Prostate gland (tissue), 2 donors: Measurements from ENCODE around the gene RPL37. TPM values are rescaled to one million over a fixed set of nuclear protein-coding genes. Genes with fewer than 3 reads are reported as not detected.

Source experiments
- DNase-seq: peaks from one replicate; pipeline ENCODE4 v3.0.0-alpha.2; 2019; ENCODE audit warnings: low spot score
- H3K27ac ChIP-seq, 2 donors: fragments of 200-600 bp; sonication (generic); 2 replicates each; pipeline ENCODE4 v1.5.1; 2017 to 2019
- H3K27me3 ChIP-seq: fragments of 200-600 bp; sonication (generic); replicated peaks from 2 replicates; pipeline ENCODE4 v1.5.1; 2019; ENCODE audit not compliant: insufficient read depth
- H3K36me3 ChIP-seq, 2 donors: fragments of 200-600 bp; sonication (generic); 1 replicate in 1 of 2; 2 replicates in 1 of 2; pipeline versions ENCODE4 v1.5.1 to v1.8.1; 2017 to 2019
- H3K4me1 ChIP-seq: fragments of 200-600 bp; sonication (generic); replicated peaks from 2 replicates; pipeline ENCODE4 v1.5.1; 2019
- H3K4me3 ChIP-seq, 2 donors: fragments of 200-600 bp; sonication (generic); 2 replicates each; pipeline ENCODE4 v1.5.1; 2017 to 2019
- H3K9me3 ChIP-seq: fragments of 200-600 bp; sonication (generic); 2 replicates; pipeline ENCODE4 v1.5.1; 2017
- CTCF ChIP-seq, 4 experiments: fragments of 200-600 bp in 2 of 4; fragments of 450-650 bp in 2 of 4; sonication (generic) in 2 of 4; IDR thresholded peaks; 1 replicate in 3 of 4; 2 replicates in 1 of 4; pipeline ENCODE4 v1.5.1; 2016 to 2019; ENCODE audit warnings: antibody characterized with exemption in 4 of 4, mild to moderate bottlenecking in 2 of 4, moderate library complexity in 2 of 4
- POLR2A ChIP-seq: fragments of 450-650 bp; IDR thresholded peaks from one replicate; pipeline ENCODE4 v1.6.1; 2016; ENCODE audit warnings: antibody characterized with exemption, mild to moderate bottlenecking
- POLR2AphosphoS5 ChIP-seq: sonication (generic); formaldehyde crosslinking; IDR thresholded peaks from one replicate; pipeline ENCODE4 v1.6.1; 2017; ENCODE audit warnings: antibody characterized with exemption
- WGBS: methylation state at CpG from one replicate; pipeline ENCODE4 v1.1.5; 2018; 5-methylcytosine and 5-hydroxymethylcytosine counted together
- intact Hi-C: fragments of 100-400 bp; cut with DNase I; formaldehyde crosslinking; loops from one replicate; pipeline ENCODE4 v1.14.2; 2022
- total RNA-seq, 2 donors: library from RNA; depleted of rRNA; stranded (reverse); fragments of >200 nt; gene quantifications; one replicate each; pipeline ENCODE4 v1.1.0, GENCODE V29; 2016

Gene RPL37
- total RNA-seq, 2 donors from 2014 or later = 188 to 343 TPM

DNA sequence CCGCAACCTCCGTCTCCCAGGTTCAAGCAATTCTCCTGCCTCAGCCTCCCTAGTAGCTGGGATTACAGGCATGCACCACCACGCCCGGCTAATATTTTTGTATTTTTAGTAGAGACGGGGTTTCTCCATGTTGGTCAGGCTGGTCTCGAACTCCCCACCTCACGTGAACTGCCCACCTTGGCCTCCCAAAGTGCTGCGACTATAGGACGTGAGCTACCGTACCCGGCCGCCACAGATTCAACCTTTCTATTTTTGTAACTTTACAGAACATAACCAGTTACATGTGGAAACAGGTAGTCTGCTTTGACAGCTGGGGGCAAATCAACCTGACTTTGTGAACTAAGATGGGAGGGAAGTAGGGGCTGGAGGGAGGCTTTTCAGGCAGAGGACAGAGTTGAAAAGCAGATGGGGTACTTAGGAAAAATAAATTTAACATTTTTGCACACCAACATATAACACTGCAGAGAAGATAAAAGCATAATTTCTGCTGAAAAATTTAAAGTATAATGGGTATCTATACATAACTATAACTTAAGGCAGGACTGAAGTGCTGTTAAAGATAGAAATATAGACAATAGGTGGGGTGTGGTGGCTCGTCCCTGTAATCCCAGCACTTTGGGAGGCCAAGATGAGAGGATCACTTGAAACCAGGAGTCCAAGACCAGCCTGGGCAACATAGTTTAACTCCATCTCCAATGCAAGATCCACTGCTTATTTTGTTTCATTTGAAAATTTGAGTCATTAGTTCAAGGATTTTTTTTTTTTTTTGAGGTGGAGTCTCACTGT, 5.1 kb downstream of the RPL37 start:
- no peak overlapping the region for H3K4me3 ChIP-seq
- WGBS = 94% methylated on average over 13 of the region's 13 CpGs
- H3K27me3 ChIP-seq = no peaks in the 10 kb centered on the region
- H3K9me3 ChIP-seq = no peaks in the 10 kb centered on the region
- TF ChIP-seq POLR2AphosphoS5 (no peak), POLR2A (no peak), CTCF (IDR thresholded peaks at IDR 0.05) (no peak)
- H3K27ac ChIP-seq = no peak overlapping the region
- no peak for DNase-seq
- no peaks in the 10 kb centered on the region for H3K4me1 ChIP-seq
- H3K36me3 ChIP-seq = peaks cover 4 to 8% of the 10 kb centered on the region in 2 donors
- intact Hi-C loops = no loop called here

DNA sequence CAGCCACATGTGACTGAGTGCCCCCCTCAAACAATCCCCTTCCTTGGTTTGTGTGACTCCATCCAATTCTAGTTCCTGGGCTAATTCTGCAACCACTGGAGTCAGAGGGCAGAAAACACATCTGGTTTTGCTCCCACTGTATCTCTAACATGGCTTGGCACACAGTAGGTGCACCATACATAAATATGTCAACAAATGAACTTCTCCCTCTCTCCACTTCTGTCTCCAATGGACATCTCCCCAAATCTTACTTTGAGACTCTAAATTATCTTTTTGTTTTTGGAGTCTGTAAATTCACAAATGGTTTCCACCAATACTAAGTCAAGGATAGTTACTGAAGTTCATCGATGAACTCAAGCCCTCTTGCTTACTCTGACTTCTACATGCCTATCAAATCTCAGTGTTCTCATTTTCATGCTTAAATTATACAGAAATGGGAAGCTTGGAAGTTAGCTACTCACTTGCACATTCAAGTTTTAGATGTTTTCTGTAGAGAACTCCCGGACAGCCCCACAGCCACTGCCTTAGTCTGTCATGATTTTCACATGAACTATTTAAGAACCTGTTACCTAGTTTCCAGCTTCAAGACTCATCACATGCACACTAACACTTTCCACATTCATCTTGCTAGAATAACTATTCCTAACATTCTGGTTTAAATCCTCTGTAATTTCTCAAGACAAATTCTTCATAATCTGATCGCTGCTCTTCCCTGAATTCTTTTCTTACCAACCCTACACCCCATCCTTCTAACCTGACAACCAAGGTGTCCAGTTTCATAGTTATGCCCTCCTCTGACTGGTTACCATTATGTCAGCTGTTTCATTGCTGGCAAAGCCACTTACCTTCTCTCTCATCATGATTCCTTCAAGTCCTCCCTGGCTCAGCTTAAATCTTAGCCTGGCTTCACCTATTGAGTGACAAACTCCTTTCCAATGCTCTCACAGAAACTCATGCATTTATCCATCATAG, 6.0 kb downstream of the RPL37 start:
- H3K27me3 ChIP-seq = no peaks in the 10 kb centered on the region
- 98% methylated on average over 3 of the region's 3 CpGs for WGBS
- DNase-seq = no peak
- no peaks in the 10 kb centered on the region for H3K9me3 ChIP-seq
- no peaks in the 10 kb centered on the region for H3K4me1 ChIP-seq
- TF ChIP-seq CTCF (IDR thresholded peaks at IDR 0.05) (no peak), POLR2A (no peak), POLR2AphosphoS5 (no peak)
- no peak overlapping the region for H3K27ac ChIP-seq
- intact Hi-C loops = no loop called here
- H3K4me3 ChIP-seq = no peak overlapping the region
- H3K36me3 ChIP-seq = peaks cover 4 to 8% of the 10 kb centered on the region in 2 donors

- H3K4me3 ChIP-seq = no peak overlapping the region
Observed at GRCh38 chr5:40828021-40828631, 6.9 kb downstream of the RPL37 start.

More at GRCh38 chr5:40828021-40828631, 6.9 kb downstream of the RPL37 start:
- DNase-seq = no peak
- H3K9me3 ChIP-seq = no peaks in the 10 kb centered on the region
- TF ChIP-seq POLR2AphosphoS5 (no peak), POLR2A (no peak), CTCF (IDR thresholded peaks at IDR 0.05) (no peak)
- 84% methylated on average over 3 of the region's 3 CpGs for WGBS
- no peaks in the 10 kb centered on the region for H3K27me3 ChIP-seq
- H3K27ac ChIP-seq = no peak overlapping the region
- intact Hi-C loops = no loop called here
- peaks cover 4 to 8% of the 10 kb centered on the region in 2 donors for H3K36me3 ChIP-seq
- H3K4me1 ChIP-seq = no peaks in the 10 kb centered on the region
